HPDE6-E6E7 (cell line): Measurements from ENCODE around the gene C11orf65.
"Not testable (repeated sequence)": the region's sequence is repeated elsewhere in the genome, so short reads cannot be mapped to it uniquely, and the experiment has no call there.

Experiments used
- DNase-seq: peaks from one replicate; pipeline ENCODE4 v3.0.0; 2011; ENCODE audit warnings: missing footprints; ENCODE audit errors: extremely low spot score

C11orf65 gene

GRCh38 chr11:108472681-108473080, 5.4 kb upstream of the C11orf65 start:
- DNase-seq, result no peak

GRCh38 chr11:108468478-108468864, 1.1 kb upstream of the C11orf65 start:
- no peak for DNase-seq

GRCh38 chr11:108466405-108466804, 924 bp downstream of the C11orf65 start:
- no peak for DNase-seq

DNA sequence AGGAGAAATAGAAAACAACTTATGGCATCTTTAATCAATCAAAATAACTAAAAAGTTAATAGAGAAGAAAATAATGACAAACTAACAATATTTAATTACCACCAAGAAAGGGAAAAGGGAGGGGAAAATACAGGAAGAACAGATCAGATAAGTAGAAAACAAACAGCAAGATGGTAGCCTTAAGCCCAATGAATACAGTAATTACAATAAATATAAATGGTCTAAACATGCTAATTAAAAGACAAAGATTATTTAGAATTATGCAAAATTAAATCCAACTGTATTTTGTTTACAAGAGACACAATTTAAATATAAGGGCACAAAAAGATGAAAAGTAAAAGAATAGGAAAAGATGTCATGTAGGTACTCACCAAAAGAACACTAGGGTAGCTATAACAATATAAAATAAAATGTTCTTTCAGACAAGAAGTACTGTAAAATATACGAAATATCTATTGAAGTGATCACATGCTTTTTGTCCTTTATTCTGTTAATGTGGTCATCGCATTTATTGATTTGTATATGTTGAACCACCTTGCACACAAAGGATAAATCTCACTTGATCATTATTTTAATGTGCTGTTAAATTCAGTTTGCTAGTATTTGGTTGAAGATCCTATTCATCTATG, 14.0 kb downstream of the C11orf65 start:
- DNase-seq, result no peak

DNA sequence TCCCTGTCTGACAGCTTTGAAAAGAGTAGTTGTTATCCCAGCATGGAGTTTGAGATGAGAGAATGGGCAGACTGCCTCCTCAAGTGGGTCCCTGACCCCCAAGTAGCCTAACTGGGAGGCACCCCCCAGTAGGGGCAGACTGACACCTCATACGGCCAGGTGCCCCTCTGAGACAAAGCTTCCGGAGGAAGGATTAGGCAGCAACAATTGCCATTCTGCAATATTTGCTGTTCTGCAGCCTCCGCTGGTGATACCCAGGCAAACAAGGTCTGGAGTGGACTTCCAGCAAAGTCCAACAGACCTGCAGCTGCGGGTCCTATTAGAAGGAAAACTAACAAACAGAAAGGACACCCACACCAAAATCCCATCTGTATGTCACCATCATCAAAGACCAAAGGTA, 25.9 kb downstream of the C11orf65 start:
- not testable (repeated sequence) for DNase-seq

GRCh38 chr11:108436594-108436993, 30.7 kb downstream of the C11orf65 start:
- no peak for DNase-seq

DNA sequence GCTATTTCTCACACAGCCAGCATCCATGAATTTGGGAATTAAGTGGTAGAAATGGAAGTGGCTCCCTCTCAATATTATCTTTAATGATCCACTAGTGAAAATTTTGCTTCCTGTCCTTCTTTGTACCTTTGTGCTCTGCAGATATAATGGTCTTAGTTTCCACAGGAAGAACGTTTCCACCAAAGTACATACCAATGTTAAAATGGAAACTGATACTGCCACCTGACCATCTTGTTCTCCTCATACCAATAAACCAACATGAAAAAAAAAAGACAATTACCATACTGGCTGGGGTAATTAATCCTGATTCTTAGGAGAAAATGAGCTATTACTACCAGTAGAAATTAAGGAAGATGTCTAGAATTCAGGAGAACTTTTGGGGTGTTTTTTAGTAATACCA, 32.3 kb downstream of the C11orf65 start:
- no peak for DNase-seq

GRCh38 chr11:108432783-108433182, 34.5 kb downstream of the C11orf65 start:
- no peak for DNase-seq

DNA sequence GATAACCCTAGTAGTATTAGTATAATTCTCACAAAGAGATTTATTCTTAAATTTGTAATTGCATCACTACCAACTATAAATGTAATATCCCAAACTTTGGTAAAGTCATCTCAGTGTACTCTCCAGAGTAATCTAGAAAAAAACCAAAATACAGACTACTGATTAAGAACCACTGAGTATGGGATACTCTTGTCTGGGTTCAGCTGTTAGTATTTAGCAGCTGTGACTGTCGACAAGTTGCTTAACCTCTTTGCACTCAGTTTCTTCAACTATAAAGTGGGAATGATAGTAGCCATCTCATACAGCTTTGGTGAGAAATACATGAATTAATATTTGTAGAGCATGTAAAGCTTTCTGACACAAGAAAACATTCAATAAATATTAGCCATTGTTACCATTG, 35.3 kb downstream of the C11orf65 start:
- DNase-seq, result no peak

GRCh38 chr11:108431370-108431769, 36.0 kb downstream of the C11orf65 start:
- DNase-seq, result no peak

- DNase-seq, result not testable (repeated sequence)
Measured at GRCh38 chr11:108417551-108417950, 49.8 kb downstream of the C11orf65 start.

DNA sequence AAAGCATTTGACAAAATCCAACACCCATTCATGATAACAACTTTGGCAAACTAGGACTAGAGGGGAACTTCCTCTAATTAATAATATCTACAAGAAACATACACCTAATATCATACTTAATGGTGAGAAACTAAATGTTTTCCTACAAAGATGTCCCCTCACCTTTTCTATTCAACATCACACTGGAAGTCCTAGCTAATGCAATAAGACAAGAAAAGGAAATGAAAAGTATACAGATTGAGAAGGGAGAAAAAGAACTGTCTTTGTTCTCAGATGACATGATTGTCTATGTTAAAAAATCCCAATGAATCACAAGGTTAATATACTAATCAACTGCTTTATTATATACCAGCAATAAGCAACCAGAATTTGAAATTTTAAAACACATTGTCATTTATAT, 52.4 kb downstream of the C11orf65 start:
- no peak for DNase-seq

DNA sequence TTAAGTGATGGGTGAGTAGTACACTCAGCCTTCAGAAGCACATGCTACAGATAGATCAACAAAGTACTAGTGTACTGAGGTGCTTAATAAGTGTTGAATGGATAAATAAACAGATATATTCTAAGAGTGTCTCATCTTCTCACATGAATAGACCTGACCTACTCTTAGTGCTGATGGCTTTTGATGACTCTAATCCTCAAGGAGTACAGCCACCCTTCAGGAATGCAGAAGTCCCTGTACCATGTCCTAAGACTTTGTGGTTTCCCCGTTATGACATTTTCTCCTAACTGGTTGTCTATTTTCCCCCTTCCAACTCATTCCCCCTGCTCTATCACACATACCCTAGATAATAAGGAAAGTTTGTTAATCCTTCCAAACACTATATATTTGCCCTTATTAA, 61.6 kb downstream of the C11orf65 start:
- no peak for DNase-seq

DNA sequence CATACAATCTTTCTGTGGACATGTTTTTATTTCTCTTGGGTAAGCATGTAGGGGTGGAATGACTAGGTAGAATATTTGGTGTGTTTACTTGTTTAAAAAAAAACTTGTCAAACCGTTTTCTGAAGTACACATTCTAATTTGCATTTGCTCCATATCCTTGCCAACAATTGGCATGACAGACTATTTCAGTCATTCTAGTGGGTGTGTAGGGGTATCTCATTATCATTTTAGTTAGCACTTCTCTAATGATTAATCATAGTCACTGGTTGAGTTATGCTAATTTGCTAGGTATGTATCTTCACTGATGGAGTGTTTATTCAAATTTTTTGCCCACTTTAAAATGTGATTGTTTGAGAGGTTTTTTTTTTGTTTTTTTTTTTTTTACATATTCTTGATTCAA, 64.3 kb downstream of the C11orf65 start:
- DNase-seq, result no peak

GRCh38 chr11:108402241-108402640, 65.1 kb downstream of the C11orf65 start:
- DNase-seq, result no peak

GRCh38 chr11:108398439-108398838, 68.9 kb downstream of the C11orf65 start:
- no peak for DNase-seq

DNA sequence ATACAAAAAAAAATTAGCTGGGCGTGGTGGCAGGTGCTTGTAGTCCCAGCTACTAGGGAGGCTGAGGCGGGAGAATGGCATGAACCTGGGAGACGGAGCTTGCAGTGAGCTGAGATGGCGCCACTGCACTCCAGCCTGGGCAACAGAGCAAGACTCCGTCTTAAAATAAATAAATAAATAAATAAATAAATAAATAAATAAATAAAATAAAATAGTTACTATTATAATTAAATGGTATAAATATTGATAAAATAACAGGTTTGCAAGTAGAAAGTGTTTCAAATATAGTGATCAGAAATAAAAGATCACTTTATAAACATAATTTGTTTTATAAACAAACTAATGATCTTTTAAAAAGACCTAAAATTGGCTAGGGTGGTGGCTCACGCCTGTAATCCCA, 70.7 kb downstream of the C11orf65 start:
- not testable (repeated sequence) for DNase-seq

GRCh38 chr11:108394744-108395284, 72.5 kb downstream of the C11orf65 start:
- no peak for DNase-seq

GRCh38 chr11:108393046-108393445, 74.3 kb downstream of the C11orf65 start:
- DNase-seq, result no peak

DNA sequence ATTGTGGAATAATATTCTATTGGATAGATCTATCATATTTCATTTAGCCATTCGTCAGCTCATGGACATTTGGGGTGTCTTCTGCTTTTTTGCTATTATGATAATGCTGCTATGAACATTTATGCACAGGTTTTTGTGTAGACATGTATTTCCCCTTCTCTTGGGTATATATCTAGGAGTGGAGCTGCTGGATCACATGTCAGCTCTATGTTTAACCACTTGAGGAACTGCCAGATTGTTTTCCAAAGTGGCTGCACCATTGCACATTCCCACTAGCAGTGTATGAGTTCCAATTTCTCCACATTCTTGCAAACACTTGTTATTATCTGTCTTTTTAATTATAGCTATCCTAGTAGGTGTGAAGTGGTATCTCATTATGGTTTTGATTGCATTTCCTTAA, 75.0 kb downstream of the C11orf65 start:
- DNase-seq, result no peak

DNA sequence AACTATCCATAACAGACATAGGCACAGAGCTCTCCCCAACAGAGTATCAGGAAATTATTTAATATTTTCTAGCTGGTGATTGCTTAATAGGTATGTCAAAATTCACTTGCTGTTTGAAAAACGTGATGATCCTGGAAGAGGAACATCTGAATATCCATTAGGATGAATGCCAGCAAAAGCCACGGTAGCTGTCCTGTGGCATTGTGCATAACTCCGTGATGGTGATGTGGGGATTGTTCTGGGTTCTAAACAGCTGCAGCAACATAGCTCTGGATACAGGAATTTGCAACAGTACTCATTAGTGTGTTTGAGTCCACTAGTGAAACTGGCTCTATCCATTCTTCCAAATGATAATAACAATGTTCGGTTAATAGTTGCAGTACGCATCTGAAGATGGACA, 78.8 kb downstream of the C11orf65 start:
- no peak for DNase-seq

GRCh38 chr11:108373505-108373904, 93.8 kb downstream of the C11orf65 start:
- not testable (repeated sequence) for DNase-seq

GRCh38 chr11:108370990-108371389, 96.3 kb downstream of the C11orf65 start:
- no peak for DNase-seq

DNA sequence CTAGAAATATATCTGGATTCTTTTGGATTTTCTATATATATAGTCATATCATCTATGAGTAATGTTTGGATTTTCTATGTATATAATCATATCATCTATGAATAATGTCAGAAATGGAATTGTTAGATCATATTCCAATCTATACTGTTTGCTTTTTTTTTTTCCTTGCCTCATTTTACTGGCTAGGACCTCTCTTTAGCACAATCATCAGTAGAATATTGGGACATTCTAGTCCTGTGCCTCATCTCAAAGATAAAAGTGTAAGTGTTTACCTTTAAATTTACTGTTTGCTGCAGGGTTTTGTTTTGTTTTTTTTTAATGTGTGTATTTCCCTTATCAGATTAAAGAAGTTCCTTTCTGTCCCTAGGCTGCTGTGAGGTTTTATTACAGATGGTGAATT, 97.0 kb downstream of the C11orf65 start:
- no peak for DNase-seq
